Measurements from ENCODE around the gene ALKBH5. TPM values are rescaled to one million over a fixed set of nuclear protein-coding genes. Genes with fewer than 3 reads are reported as not detected.

Gene ALKBH5
- total and polyA plus RNA-seq, 2 donors (not counting 1 experiment from before 2014, with no cell fraction given) = 70.3 to 103 TPM

DNA sequence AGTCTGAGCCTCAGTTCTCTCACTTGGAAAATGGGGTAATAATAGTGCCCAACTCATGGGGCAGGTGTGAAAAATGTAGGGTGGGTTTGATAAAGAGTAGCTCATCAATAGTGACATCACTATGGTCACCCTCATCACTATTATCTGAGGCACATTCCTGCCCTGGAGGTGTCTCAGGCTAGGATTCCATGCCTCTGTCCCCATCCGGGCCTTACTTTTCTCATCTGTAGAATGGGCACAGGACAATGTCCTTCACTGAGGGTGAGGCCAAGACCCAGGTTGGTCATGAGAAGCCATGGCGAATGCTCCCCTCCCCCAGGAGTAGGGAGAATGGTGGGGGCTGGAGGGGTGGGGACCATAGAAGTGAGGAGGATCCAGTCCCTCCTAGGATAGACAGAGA is 44.5 kb upstream of the ALKBH5 start:
- TF ChIP-seq, protein P1, sequence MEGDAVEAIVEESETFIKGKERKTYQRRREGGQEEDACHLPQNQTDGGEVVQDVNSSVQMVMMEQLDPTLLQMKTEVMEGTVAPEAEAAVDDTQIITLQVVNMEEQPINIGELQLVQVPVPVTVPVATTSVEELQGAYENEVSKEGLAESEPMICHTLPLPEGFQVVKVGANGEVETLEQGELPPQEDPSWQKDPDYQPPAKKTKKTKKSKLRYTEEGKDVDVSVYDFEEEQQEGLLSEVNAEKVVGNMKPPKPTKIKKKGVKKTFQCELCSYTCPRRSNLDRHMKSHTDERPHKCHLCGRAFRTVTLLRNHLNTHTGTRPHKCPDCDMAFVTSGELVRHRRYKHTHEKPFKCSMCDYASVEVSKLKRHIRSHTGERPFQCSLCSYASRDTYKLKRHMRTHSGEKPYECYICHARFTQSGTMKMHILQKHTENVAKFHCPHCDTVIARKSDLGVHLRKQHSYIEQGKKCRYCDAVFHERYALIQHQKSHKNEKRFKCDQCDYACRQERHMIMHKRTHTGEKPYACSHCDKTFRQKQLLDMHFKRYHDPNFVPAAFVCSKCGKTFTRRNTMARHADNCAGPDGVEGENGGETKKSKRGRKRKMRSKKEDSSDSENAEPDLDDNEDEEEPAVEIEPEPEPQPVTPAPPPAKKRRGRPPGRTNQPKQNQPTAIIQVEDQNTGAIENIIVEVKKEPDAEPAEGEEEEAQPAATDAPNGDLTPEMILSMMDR (conservative IDR thresholded peaks at IDR 0.05 in 1 of 2, IDR thresholded peaks at IDR 0.05 in 1 of 2; ENCODE audit: low read depth in 1 of 2, low read length in 2 of 2) = no peak
- TF ChIP-seq EZH2 (IDR thresholded peaks at IDR 0.05; ENCODE audit: low read length, missing control alignments) = no peak
- H3K9ac ChIP-seq (ENCODE audit: insufficient read depth, low read length) = no peak overlapping the region
- peaks cover 5% of the 10 kb centered on the region for H3K27me3 ChIP-seq (ENCODE audit: control insufficient read depth, insufficient read depth, low read length)
- no peaks in the 10 kb centered on the region for H3K9me3 ChIP-seq (ENCODE audit: control insufficient read depth, insufficient read depth, low read depth, low read length)
- no peaks in the 10 kb centered on the region for H3K79me2 ChIP-seq (ENCODE audit: control insufficient read depth, insufficient read depth, low read length)
- H4K20me1 ChIP-seq (ENCODE audit: control insufficient read depth, extremely low read depth, insufficient read depth, low read length) = no peaks in the 10 kb centered on the region
- H2AFZ ChIP-seq (ENCODE audit: low read length) = no peak overlapping the region
- no peak overlapping the region for H3K27ac ChIP-seq (ENCODE audit: insufficient read depth, low read length)
- H3K4me1 ChIP-seq (ENCODE audit: control insufficient read depth, extremely low read depth, insufficient read depth, low read length) = no peaks in the 10 kb centered on the region
- no peak overlapping the region for H3K4me2 ChIP-seq (ENCODE audit: extremely low read depth, insufficient read depth, low read length)
- no peak overlapping the region for H3K4me3 ChIP-seq (replicated peaks in 1 of 4; ENCODE audit: control extremely low read depth in 1 of 4, insufficient read depth in 1 of 4, low read depth in 3 of 4, low read length in 4 of 4)
- no peaks in the 10 kb centered on the region for H3K36me3 ChIP-seq (ENCODE audit: control insufficient read depth, insufficient read depth, low read length)
- no peak for DNase-seq (ENCODE audit: low read depth in 2 of 2)

DNA sequence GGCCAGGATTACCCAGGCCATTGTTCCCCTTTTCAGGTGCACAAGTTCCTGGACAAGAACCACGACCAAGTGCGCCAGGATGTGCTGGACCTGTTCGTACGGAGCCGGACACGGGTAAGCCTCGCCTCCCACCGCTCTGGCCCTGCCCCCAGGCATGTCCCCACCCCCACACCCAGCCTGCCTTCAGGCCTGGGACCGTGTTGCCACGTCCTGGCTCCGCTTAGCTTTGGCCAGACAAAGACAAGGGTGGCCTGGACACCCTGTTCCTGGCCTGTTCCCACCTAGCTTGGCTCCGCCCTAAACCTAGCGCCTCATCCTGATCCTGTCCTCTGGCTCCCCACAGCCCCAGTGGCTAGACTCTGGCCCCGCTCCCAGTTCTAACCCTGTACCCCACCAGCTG is 44.1 kb upstream of the ALKBH5 start:
- no peak for DNase-seq (ENCODE audit: low read depth in 2 of 2)
- no peak overlapping the region for H3K27ac ChIP-seq (ENCODE audit: insufficient read depth, low read length)
- H3K4me1 ChIP-seq (ENCODE audit: control insufficient read depth, extremely low read depth, insufficient read depth, low read length) = no peaks in the 10 kb centered on the region

DNA sequence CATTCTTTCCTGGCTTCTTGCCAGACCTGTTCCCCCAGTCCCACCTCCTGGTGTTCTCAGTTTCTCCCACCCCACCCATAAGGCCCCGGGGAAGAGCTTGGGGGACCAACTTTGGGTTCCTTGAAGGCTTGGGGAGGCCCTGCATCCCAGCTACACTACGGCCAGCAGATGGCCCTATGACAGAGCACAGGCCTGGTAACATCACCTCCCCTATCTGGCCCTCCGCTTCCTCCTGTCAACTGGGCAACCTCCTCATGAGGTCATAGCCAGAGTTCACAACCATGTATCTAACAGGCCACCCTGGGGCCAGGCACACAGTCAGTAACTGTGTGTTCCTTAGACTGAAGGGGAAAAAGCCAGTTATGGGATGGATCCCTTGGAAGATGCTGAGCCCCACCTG is 43.7 kb upstream of the ALKBH5 start:
- Histone ChIP-seq H3K4me2 (ENCODE audit: extremely low read depth, insufficient read depth, low read length) (no peak overlapping the region), H3K36me3 (ENCODE audit: control insufficient read depth, insufficient read depth, low read length) (no peaks in the 10 kb centered on the region), H3K79me2 (ENCODE audit: control insufficient read depth, insufficient read depth, low read length) (no peaks in the 10 kb centered on the region), H3K9me3 (ENCODE audit: control insufficient read depth, insufficient read depth, low read depth, low read length) (no peaks in the 10 kb centered on the region), H3K27me3 (ENCODE audit: control insufficient read depth, insufficient read depth, low read length) (peaks cover 5% of the 10 kb centered on the region), H3K9ac (ENCODE audit: insufficient read depth, low read length) (no peak overlapping the region), H3K27ac (ENCODE audit: insufficient read depth, low read length) (no peak overlapping the region), H3K4me1 (ENCODE audit: control insufficient read depth, extremely low read depth, insufficient read depth, low read length) (no peaks in the 10 kb centered on the region), H4K20me1 (ENCODE audit: control insufficient read depth, extremely low read depth, insufficient read depth, low read length) (no peaks in the 10 kb centered on the region), H3K4me3 (replicated peaks in 1 of 4; ENCODE audit: control extremely low read depth in 1 of 4, insufficient read depth in 1 of 4, low read depth in 3 of 4, low read length in 4 of 4) (no peak overlapping the region), H2AFZ (ENCODE audit: low read length) (no peak overlapping the region)
- no peak for TF ChIP-seq EZH2 (IDR thresholded peaks at IDR 0.05; ENCODE audit: low read length, missing control alignments)
- TF ChIP-seq, protein P1 (conservative IDR thresholded peaks at IDR 0.05 in 1 of 2, IDR thresholded peaks at IDR 0.05 in 1 of 2; ENCODE audit: low read depth in 1 of 2, low read length in 2 of 2) = peak; percentile 19 to 37
- peak in 1 of 2 donors; percentile 20 for DNase-seq (ENCODE audit: low read depth in 2 of 2)

More for the DNA sequence above, 44.1 kb upstream of the ALKBH5 start:
- TF ChIP-seq, protein P1 (conservative IDR thresholded peaks at IDR 0.05 in 1 of 2, IDR thresholded peaks at IDR 0.05 in 1 of 2; ENCODE audit: low read depth in 1 of 2, low read length in 2 of 2) = no peak
- TF ChIP-seq EZH2 (IDR thresholded peaks at IDR 0.05; ENCODE audit: low read length, missing control alignments) = no peak
- no peaks in the 10 kb centered on the region for H3K36me3 ChIP-seq (ENCODE audit: control insufficient read depth, insufficient read depth, low read length)
- H3K79me2 ChIP-seq (ENCODE audit: control insufficient read depth, insufficient read depth, low read length) = no peaks in the 10 kb centered on the region
- no peaks in the 10 kb centered on the region for H3K9me3 ChIP-seq (ENCODE audit: control insufficient read depth, insufficient read depth, low read depth, low read length)
- no peak overlapping the region for H2AFZ ChIP-seq (ENCODE audit: low read length)
- H3K27me3 ChIP-seq (ENCODE audit: control insufficient read depth, insufficient read depth, low read length) = peaks cover 5% of the 10 kb centered on the region
- no peak overlapping the region for H3K4me3 ChIP-seq (replicated peaks in 1 of 4; ENCODE audit: control extremely low read depth in 1 of 4, insufficient read depth in 1 of 4, low read depth in 3 of 4, low read length in 4 of 4)
- H3K4me2 ChIP-seq (ENCODE audit: extremely low read depth, insufficient read depth, low read length) = no peak overlapping the region
- no peak overlapping the region for H3K9ac ChIP-seq (ENCODE audit: insufficient read depth, low read length)
- H4K20me1 ChIP-seq (ENCODE audit: control insufficient read depth, extremely low read depth, insufficient read depth, low read length) = no peaks in the 10 kb centered on the region
